ENCODE results near the gene CCDC88B. TPM values are rescaled to one million over a fixed set of nuclear protein-coding genes. Genes with fewer than 3 reads are reported as not detected.

Gene CCDC88B
- total and polyA plus RNA-seq, 2 experiments from 2014 or later = 4.9 to 10.0 TPM

DNA sequence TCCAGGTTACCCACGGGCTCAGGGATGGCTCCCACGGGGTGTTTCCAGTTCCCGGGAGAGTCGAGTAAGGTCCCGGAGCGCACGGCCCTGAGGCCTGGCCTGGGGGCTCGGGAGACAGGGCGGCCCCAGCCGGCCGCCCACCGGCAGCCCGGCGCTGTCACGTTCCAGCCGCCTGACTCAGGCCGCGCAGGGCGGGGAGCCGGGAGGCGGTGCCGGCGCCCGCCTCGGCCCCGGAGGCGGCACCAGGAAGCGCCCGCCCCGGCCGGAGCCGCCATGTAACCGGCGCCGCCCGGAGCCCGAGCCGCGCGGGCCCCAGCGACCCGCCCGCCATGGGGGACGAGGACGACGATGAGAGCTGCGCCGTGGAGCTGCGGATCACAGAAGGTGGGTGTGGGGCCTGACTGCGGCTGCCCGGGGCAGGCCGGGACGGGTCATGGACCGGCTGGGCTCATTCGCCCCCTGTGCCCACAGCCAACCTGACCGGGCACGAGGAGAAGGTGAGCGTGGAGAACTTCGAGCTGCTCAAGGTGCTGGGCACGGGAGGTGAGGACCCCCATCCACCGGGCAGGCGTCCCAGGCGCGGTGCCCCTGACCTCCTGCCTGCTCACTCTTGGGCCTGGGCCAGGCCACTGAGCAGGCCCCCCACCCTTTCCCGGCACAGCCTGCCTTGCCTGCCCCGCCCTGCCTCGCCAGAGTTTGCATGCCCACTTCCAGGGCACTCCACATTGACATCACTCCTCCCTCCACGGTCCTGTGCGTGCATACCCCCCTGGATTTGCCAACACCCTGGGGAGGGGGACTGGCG is 19.1 kb downstream of the CCDC88B start, which contains the start of gene RPS6KA4:
RPS6KA4 (plus strand) TSS at position 256 of the 805 bp plus-strand sequence; CDS start at position 330, 74 bp downstream.
- H3K36me3 ChIP-seq (replicated peaks; ENCODE audit: insufficient read depth, low read depth) = no peaks in the 10 kb centered on the region
- WGBS (ENCODE audit: low lambda C conversion rate, missing lambda C conversion rate) = 1% methylated on average over 37 of the region's 70 CpGs
- no peaks in the 10 kb centered on the region for H3K27me3 ChIP-seq
- H4K20me1 ChIP-seq (ENCODE audit: insufficient read depth, poor library complexity, severe bottlenecking) = no peaks in the 10 kb centered on the region
- peaks cover 13% of the 10 kb centered on the region for H3K79me2 ChIP-seq
- no peaks in the 10 kb centered on the region for H3K9me3 ChIP-seq (ENCODE audit: low read depth)
- H2AFZ ChIP-seq = peak within 1 kb of the TSS; percentile 93
- TF ChIP-seq, protein P1, sequence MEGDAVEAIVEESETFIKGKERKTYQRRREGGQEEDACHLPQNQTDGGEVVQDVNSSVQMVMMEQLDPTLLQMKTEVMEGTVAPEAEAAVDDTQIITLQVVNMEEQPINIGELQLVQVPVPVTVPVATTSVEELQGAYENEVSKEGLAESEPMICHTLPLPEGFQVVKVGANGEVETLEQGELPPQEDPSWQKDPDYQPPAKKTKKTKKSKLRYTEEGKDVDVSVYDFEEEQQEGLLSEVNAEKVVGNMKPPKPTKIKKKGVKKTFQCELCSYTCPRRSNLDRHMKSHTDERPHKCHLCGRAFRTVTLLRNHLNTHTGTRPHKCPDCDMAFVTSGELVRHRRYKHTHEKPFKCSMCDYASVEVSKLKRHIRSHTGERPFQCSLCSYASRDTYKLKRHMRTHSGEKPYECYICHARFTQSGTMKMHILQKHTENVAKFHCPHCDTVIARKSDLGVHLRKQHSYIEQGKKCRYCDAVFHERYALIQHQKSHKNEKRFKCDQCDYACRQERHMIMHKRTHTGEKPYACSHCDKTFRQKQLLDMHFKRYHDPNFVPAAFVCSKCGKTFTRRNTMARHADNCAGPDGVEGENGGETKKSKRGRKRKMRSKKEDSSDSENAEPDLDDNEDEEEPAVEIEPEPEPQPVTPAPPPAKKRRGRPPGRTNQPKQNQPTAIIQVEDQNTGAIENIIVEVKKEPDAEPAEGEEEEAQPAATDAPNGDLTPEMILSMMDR (IDR thresholded peaks at IDR 0.05; ENCODE audit: poor library complexity) = no peak
- TF ChIP-seq EZH2 (IDR thresholded peaks at IDR 0.05; ENCODE audit: borderline replicate concordance) (no peak), EZH2phosphoT487 (IDR thresholded peaks at IDR 0.05; ENCODE audit: low read depth, severe bottlenecking, unreplicated experiment) (no peak)
- H3K9me2 ChIP-seq (replicated peaks; ENCODE audit: insufficient read depth) = no peaks in the 10 kb centered on the region
- H3K4me3 ChIP-seq = peak within 1 kb of the TSS; percentile 88
- H3K4me1 ChIP-seq (ENCODE audit: insufficient read depth) = peaks cover 33% of the 10 kb centered on the region
- peak; percentile 94 for DNase-seq (ENCODE audit: low spot score)
- H3K27ac ChIP-seq = peak within 1 kb of the TSS; percentile 95
- peak within 1 kb of the TSS; percentile 92 for H3K4me2 ChIP-seq

DNA sequence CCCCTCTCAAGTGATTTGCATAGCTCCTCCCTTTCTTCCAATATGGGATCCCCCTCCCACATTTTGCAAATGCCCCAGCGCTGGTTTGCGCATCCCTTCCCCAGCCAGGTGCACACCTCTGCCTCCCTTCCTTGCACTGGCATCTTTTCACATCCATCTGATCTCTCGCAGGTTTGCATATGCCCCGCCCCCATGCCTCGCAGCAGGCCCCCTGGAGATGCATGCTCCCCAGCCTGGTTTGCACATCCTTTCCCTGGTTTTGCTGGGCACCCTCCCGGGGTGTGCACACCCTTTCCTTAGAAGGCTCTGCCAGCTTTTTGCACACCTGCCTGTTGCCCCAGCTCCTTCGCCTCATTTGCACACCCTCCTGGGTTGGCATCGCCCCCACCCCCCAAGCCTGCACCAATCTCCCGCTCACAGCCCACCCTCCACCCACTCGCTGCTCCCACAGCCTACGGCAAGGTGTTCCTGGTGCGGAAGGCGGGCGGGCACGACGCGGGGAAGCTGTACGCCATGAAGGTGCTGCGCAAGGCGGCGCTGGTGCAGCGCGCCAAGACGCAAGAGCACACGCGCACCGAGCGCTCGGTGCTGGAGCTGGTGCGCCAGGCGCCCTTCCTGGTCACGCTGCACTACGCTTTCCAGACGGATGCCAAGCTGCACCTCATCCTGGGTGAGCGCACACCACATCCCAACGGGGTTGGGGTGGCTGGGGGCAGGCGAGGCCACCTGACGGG is 19.9 kb downstream of the CCDC88B start:
- Histone ChIP-seq H3K9me3 (ENCODE audit: low read depth) (no peaks in the 10 kb centered on the region), H3K27me3 (no peaks in the 10 kb centered on the region), H3K4me1 (ENCODE audit: insufficient read depth) (peaks cover 33% of the 10 kb centered on the region), H3K36me3 (replicated peaks; ENCODE audit: insufficient read depth, low read depth) (no peaks in the 10 kb centered on the region), H3K79me2 (peaks cover 13% of the 10 kb centered on the region), H3K4me3 (peak overlapping the region; percentile 88), H2AFZ (peak overlapping the region; percentile 93), H4K20me1 (ENCODE audit: insufficient read depth, poor library complexity, severe bottlenecking) (no peaks in the 10 kb centered on the region), H3K9me2 (replicated peaks; ENCODE audit: insufficient read depth) (no peaks in the 10 kb centered on the region), H3K27ac (no peak overlapping the region), H3K4me2 (peak overlapping the region; percentile 92)
- peak; percentile 11 for DNase-seq (ENCODE audit: low spot score)
- TF ChIP-seq, protein P1 (IDR thresholded peaks at IDR 0.05; ENCODE audit: poor library complexity) = no peak
- no peak for TF ChIP-seq EZH2 (IDR thresholded peaks at IDR 0.05; ENCODE audit: borderline replicate concordance)
- no peak for TF ChIP-seq EZH2phosphoT487 (IDR thresholded peaks at IDR 0.05; ENCODE audit: low read depth, severe bottlenecking, unreplicated experiment)
- 87% methylated on average over 30 of the region's 38 CpGs for WGBS (ENCODE audit: low lambda C conversion rate, missing lambda C conversion rate)

DNA sequence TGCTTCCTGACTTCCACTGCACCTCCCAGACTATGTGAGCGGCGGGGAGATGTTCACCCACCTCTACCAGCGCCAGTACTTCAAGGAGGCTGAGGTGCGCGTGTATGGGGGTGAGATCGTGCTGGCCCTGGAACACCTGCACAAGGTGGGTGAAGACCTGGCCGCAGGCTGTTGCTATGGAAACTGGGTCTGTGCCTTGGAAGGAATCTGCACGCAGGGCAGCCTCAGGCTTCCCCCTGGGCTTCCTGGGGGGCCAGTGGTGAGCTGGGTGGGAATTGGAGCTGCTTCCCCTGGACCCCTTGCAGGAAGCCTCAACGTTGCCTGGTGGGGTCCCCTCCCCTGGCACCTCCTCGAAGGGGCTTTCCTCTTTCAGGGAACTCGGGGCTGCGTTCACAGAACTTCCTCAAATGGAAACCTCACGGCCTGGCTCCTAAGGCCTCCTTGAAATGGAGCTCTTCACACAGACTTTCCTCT is 20.5 kb downstream of the CCDC88B start:
- no peaks in the 10 kb centered on the region for H3K27me3 ChIP-seq
- no peaks in the 10 kb centered on the region for H3K36me3 ChIP-seq (replicated peaks; ENCODE audit: insufficient read depth, low read depth)
- peak; percentile 6 for DNase-seq (ENCODE audit: low spot score)
- H3K79me2 ChIP-seq = peaks cover 13% of the 10 kb centered on the region
- H3K4me3 ChIP-seq = no peak overlapping the region
- 87% methylated on average over 13 of the region's 13 CpGs for WGBS (ENCODE audit: low lambda C conversion rate, missing lambda C conversion rate)
- H3K27ac ChIP-seq = no peak overlapping the region
- no peaks in the 10 kb centered on the region for H3K9me2 ChIP-seq (replicated peaks; ENCODE audit: insufficient read depth)
- H3K4me2 ChIP-seq = peak overlapping the region; percentile 92
- peaks cover 29% of the 10 kb centered on the region for H3K4me1 ChIP-seq (ENCODE audit: insufficient read depth)
- no peaks in the 10 kb centered on the region for H3K9me3 ChIP-seq (ENCODE audit: low read depth)
- TF ChIP-seq EZH2phosphoT487 (IDR thresholded peaks at IDR 0.05; ENCODE audit: low read depth, severe bottlenecking, unreplicated experiment) = no peak
- TF ChIP-seq, protein P1 (IDR thresholded peaks at IDR 0.05; ENCODE audit: poor library complexity) = no peak
- no peak for TF ChIP-seq EZH2 (IDR thresholded peaks at IDR 0.05; ENCODE audit: borderline replicate concordance)
- no peaks in the 10 kb centered on the region for H4K20me1 ChIP-seq (ENCODE audit: insufficient read depth, poor library complexity, severe bottlenecking)
- no peak overlapping the region for H2AFZ ChIP-seq
